ENCODE data around the gene GP2.

GRCh38 chr16:20307240-20307671 lies 20.1 kb downstream of the GP2 start:
- TF ChIP-seq, protein P1, sequence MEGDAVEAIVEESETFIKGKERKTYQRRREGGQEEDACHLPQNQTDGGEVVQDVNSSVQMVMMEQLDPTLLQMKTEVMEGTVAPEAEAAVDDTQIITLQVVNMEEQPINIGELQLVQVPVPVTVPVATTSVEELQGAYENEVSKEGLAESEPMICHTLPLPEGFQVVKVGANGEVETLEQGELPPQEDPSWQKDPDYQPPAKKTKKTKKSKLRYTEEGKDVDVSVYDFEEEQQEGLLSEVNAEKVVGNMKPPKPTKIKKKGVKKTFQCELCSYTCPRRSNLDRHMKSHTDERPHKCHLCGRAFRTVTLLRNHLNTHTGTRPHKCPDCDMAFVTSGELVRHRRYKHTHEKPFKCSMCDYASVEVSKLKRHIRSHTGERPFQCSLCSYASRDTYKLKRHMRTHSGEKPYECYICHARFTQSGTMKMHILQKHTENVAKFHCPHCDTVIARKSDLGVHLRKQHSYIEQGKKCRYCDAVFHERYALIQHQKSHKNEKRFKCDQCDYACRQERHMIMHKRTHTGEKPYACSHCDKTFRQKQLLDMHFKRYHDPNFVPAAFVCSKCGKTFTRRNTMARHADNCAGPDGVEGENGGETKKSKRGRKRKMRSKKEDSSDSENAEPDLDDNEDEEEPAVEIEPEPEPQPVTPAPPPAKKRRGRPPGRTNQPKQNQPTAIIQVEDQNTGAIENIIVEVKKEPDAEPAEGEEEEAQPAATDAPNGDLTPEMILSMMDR (IDR thresholded peaks at IDR 0.05) = no peak
- no peak for TF ChIP-seq POLR2A (IDR thresholded peaks at IDR 0.05)
